Fibroblast of lung (primary cell): ENCODE data around the gene LINC00237. TPM values are rescaled to one million over a fixed set of nuclear protein-coding genes. Genes with fewer than 3 reads are reported as not detected.

ENCODE experiments used
- DNase-seq, 2 donors: peaks; one replicate each; pipeline versions ENCODE4 v3.0.0 to v3.0.0-alpha.2; 2010; ENCODE audit warnings: low read depth in 2 of 2
- H2AFZ ChIP-seq: 2 replicates; pipeline ENCODE4 v1.5.1; 2012; ENCODE audit warnings: low read length, control low read depth, inconsistent platforms
- H3K27ac ChIP-seq: 2 replicates; pipeline ENCODE4 v1.5.1; 2011; ENCODE audit warnings: low read length, control low read depth; ENCODE audit not compliant: insufficient read depth
- H3K27me3 ChIP-seq: 2 replicates; pipeline ENCODE4 v1.5.1; 2011; ENCODE audit warnings: mild to moderate bottlenecking, low read length; ENCODE audit not compliant: control insufficient read depth, insufficient read depth
- H3K36me3 ChIP-seq: 2 replicates; pipeline ENCODE4 v1.5.1; 2011; ENCODE audit warnings: low read length; ENCODE audit not compliant: control insufficient read depth, insufficient read depth
- H3K4me1 ChIP-seq: 2 replicates; pipeline ENCODE4 v1.5.1; 2011; ENCODE audit warnings: low read length; ENCODE audit not compliant: control insufficient read depth, insufficient read depth; ENCODE audit errors: extremely low read depth
- H3K4me2 ChIP-seq: 2 replicates; pipeline ENCODE4 v1.5.1; 2011; ENCODE audit warnings: low read length, control low read depth; ENCODE audit not compliant: insufficient read depth; ENCODE audit errors: extremely low read depth
- H3K4me3 ChIP-seq, 4 experiments: fragments of 200-600 bp in 1 of 4; sonication (generic) in 1 of 4; replicated peaks in 1 of 4; 2 replicates each; pipeline ENCODE4 v1.5.1; 2011 to 2016; ENCODE audit warnings: low read length in 4 of 4, low read depth in 3 of 4, mild to moderate bottlenecking in 3 of 4, control low read depth in 2 of 4, inconsistent platforms in 1 of 4, mixed read lengths in 1 of 4; ENCODE audit not compliant: insufficient read depth in 1 of 4; ENCODE audit errors: control extremely low read depth in 1 of 4
- H3K79me2 ChIP-seq: 2 replicates; pipeline ENCODE4 v1.5.1; 2012; ENCODE audit warnings: mild to moderate bottlenecking, low read length, inconsistent platforms; ENCODE audit not compliant: control insufficient read depth, insufficient read depth
- H3K9ac ChIP-seq: 2 replicates; pipeline ENCODE4 v1.5.1; 2011; ENCODE audit warnings: mild to moderate bottlenecking, low read length, control low read depth; ENCODE audit not compliant: insufficient read depth
- H3K9me3 ChIP-seq: 2 replicates; pipeline ENCODE4 v1.5.1; 2012; ENCODE audit warnings: low read depth, low read length; ENCODE audit not compliant: control insufficient read depth, insufficient read depth
- H4K20me1 ChIP-seq: 2 replicates; pipeline ENCODE4 v1.5.1; 2011; ENCODE audit warnings: low read length; ENCODE audit not compliant: control insufficient read depth, insufficient read depth; ENCODE audit errors: extremely low read depth
- EZH2 ChIP-seq: IDR thresholded peaks from 2 replicates; pipeline ENCODE4 v1.5.1; 2012; ENCODE audit warnings: low read length, control low read depth, mild to moderate bottlenecking; ENCODE audit errors: missing control alignments
- polyA plus RNA-seq, 2 donors: library from polyadenylated mRNA; depleted of rRNA in 1 of 2; stranded (reverse) in 1 of 2; unstranded in 1 of 2; fragments of >200 nt; gene quantifications; 2 replicates each; pipeline ENCODE4 v1.2.1, GENCODE V29; 2011 to 2012; ENCODE audit warnings: missing spikeins in 1 of 2
- total RNA-seq: library from RNA; depleted of rRNA; stranded (reverse); fragments of >200 nt; gene quantifications from 2 replicates; pipeline ENCODE4 v1.2.1, GENCODE V29; 2014
- TF ChIP-seq, protein P1 (sequence below), 2 donors: IDR thresholded peaks in 1 of 2; conservative IDR thresholded peaks in 1 of 2; 1 replicate in 1 of 2; 2 replicates in 1 of 2; pipeline ENCODE4 v1.5.1; 2011 to 2012; ENCODE audit warnings: low read length in 2 of 2, control low read depth in 1 of 2, inconsistent platforms in 1 of 2, low read depth in 1 of 2, mild to moderate bottlenecking in 1 of 2

LINC00237 gene
- total and polyA plus RNA-seq, 2 donors (not counting 1 experiment from before 2014, with no cell fraction given), result not detected

GRCh38 chr20:21124190-21124589, 18.0 kb upstream of the LINC00237 start:
- H3K36me3 ChIP-seq, result no peaks in the 10 kb centered on the region
- no peak for DNase-seq
- H3K4me1 ChIP-seq, result no peaks in the 10 kb centered on the region
- TF ChIP-seq, protein P1, sequence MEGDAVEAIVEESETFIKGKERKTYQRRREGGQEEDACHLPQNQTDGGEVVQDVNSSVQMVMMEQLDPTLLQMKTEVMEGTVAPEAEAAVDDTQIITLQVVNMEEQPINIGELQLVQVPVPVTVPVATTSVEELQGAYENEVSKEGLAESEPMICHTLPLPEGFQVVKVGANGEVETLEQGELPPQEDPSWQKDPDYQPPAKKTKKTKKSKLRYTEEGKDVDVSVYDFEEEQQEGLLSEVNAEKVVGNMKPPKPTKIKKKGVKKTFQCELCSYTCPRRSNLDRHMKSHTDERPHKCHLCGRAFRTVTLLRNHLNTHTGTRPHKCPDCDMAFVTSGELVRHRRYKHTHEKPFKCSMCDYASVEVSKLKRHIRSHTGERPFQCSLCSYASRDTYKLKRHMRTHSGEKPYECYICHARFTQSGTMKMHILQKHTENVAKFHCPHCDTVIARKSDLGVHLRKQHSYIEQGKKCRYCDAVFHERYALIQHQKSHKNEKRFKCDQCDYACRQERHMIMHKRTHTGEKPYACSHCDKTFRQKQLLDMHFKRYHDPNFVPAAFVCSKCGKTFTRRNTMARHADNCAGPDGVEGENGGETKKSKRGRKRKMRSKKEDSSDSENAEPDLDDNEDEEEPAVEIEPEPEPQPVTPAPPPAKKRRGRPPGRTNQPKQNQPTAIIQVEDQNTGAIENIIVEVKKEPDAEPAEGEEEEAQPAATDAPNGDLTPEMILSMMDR (conservative IDR thresholded peaks at IDR 0.05 in 1 of 2, IDR thresholded peaks at IDR 0.05 in 1 of 2; ENCODE audit: low read depth in 1 of 2, low read length in 2 of 2), result no peak
- TF ChIP-seq EZH2, result no peak
- no peaks in the 10 kb centered on the region for H3K27me3 ChIP-seq
- H3K9me3 ChIP-seq, result no peaks in the 10 kb centered on the region
- H3K4me2 ChIP-seq, result no peak overlapping the region
- H2AFZ ChIP-seq, result no peak overlapping the region
- H3K9ac ChIP-seq, result no peak overlapping the region
- H3K79me2 ChIP-seq, result no peaks in the 10 kb centered on the region
- H3K27ac ChIP-seq, result no peak overlapping the region
- no peaks in the 10 kb centered on the region for H4K20me1 ChIP-seq
- H3K4me3 ChIP-seq, result no peak overlapping the region

GRCh38 chr20:21118782-21119181, 12.6 kb upstream of the LINC00237 start:
- Histone ChIP-seq H3K36me3 (no peaks in the 10 kb centered on the region), H3K9ac (no peak overlapping the region), H3K27me3 (no peaks in the 10 kb centered on the region), H3K4me1 (no peaks in the 10 kb centered on the region), H3K79me2 (no peaks in the 10 kb centered on the region), H4K20me1 (no peaks in the 10 kb centered on the region), H2AFZ (no peak overlapping the region), H3K27ac (no peak overlapping the region), H3K4me2 (no peak overlapping the region), H3K9me3 (no peaks in the 10 kb centered on the region), H3K4me3 (no peak overlapping the region)
- no peak for DNase-seq
- TF ChIP-seq EZH2, result no peak
- TF ChIP-seq, protein P1 (conservative IDR thresholded peaks at IDR 0.05 in 1 of 2, IDR thresholded peaks at IDR 0.05 in 1 of 2; ENCODE audit: low read depth in 1 of 2, low read length in 2 of 2), result no peak

GRCh38 chr20:21118138-21118537, 12.0 kb upstream of the LINC00237 start:
- Histone ChIP-seq H3K9me3 (no peaks in the 10 kb centered on the region), H3K4me1 (no peaks in the 10 kb centered on the region), H4K20me1 (no peaks in the 10 kb centered on the region), H3K4me3 (no peak overlapping the region), H3K27ac (no peak overlapping the region), H3K4me2 (no peak overlapping the region), H3K27me3 (no peaks in the 10 kb centered on the region), H3K36me3 (no peaks in the 10 kb centered on the region), H2AFZ (no peak overlapping the region), H3K79me2 (no peaks in the 10 kb centered on the region), H3K9ac (no peak overlapping the region)
- DNase-seq, result no peak
- TF ChIP-seq, protein P1 (conservative IDR thresholded peaks at IDR 0.05 in 1 of 2, IDR thresholded peaks at IDR 0.05 in 1 of 2; ENCODE audit: low read depth in 1 of 2, low read length in 2 of 2), result no peak
- no peak for TF ChIP-seq EZH2
